Testis (tissue), 2 donors: ENCODE measurements around the gene OR4B1.

Experiments
- POLR2A ChIP-seq: fragments of 450-650 bp; IDR thresholded peaks from one replicate; pipeline ENCODE4 v1.6.1; 2017; ENCODE audit warnings: antibody characterized with exemption, mild to moderate bottlenecking, moderate library complexity
- TF ChIP-seq, protein P1 (sequence below), 3 experiments: fragments of 450-650 bp in 2 of 3; fragments of 200-600 bp in 1 of 3; sonication (generic) in 1 of 3; IDR thresholded peaks; one replicate each; pipeline ENCODE4 v1.5.1; 2016 to 2019; ENCODE audit warnings: antibody characterized with exemption in 3 of 3, mild to moderate bottlenecking in 2 of 3, moderate library complexity in 1 of 3

DNA sequence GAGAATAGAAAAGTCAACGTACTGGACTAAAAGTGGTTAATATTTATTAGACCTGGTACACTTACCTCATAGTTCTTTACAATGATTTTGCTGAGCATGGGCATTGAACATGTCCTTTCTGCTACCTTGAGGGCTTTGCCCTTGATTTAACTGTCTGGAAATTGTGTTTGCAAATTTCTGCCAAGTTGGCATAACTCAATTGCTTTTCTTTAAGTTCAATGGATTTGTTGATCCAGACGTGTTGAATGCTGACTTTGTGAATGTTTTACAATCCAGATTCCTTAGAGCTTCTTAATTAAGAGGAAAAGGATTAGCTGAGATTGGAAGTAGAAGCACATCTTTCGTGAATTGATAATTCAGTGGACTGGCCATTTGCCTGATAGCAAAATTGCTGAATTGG lies 21.1 kb downstream of the OR4B1 start:
- TF ChIP-seq, protein P1, sequence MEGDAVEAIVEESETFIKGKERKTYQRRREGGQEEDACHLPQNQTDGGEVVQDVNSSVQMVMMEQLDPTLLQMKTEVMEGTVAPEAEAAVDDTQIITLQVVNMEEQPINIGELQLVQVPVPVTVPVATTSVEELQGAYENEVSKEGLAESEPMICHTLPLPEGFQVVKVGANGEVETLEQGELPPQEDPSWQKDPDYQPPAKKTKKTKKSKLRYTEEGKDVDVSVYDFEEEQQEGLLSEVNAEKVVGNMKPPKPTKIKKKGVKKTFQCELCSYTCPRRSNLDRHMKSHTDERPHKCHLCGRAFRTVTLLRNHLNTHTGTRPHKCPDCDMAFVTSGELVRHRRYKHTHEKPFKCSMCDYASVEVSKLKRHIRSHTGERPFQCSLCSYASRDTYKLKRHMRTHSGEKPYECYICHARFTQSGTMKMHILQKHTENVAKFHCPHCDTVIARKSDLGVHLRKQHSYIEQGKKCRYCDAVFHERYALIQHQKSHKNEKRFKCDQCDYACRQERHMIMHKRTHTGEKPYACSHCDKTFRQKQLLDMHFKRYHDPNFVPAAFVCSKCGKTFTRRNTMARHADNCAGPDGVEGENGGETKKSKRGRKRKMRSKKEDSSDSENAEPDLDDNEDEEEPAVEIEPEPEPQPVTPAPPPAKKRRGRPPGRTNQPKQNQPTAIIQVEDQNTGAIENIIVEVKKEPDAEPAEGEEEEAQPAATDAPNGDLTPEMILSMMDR (IDR thresholded peaks at IDR 0.05), result no peak
- no peak for TF ChIP-seq POLR2A
